Measurements from ENCODE around the gene NPR1. TPM values are rescaled to one million over a fixed set of nuclear protein-coding genes. Genes with fewer than 3 reads are reported as not detected.
A peak's percentile ranks its signal among the peaks of the same experiment; 100 is the strongest.

The NPR1 gene
- total and polyA plus RNA-seq, 4 donors, result 2.8 to 15.8 (median 8.7) TPM

DNA sequence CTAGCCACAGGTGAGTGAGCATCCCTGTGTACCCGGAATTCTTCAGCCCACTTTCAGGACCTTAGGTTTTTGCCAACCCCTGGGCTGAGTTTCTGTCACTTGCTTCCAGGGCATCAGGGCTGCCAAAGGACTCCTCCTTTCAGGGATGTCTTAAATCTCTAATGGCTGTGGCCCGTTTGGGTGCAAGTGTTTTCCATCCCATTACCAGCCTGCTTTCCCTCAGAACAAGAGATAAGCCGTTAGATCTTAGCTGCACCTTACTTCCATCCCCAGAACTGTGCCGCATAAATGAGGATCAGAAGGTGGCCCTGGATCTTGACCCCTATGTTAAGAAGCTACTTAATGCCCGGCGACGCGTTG lies 19.3 kb upstream of the NPR1 start (continued):
- TF ChIP-seq, protein P1, sequence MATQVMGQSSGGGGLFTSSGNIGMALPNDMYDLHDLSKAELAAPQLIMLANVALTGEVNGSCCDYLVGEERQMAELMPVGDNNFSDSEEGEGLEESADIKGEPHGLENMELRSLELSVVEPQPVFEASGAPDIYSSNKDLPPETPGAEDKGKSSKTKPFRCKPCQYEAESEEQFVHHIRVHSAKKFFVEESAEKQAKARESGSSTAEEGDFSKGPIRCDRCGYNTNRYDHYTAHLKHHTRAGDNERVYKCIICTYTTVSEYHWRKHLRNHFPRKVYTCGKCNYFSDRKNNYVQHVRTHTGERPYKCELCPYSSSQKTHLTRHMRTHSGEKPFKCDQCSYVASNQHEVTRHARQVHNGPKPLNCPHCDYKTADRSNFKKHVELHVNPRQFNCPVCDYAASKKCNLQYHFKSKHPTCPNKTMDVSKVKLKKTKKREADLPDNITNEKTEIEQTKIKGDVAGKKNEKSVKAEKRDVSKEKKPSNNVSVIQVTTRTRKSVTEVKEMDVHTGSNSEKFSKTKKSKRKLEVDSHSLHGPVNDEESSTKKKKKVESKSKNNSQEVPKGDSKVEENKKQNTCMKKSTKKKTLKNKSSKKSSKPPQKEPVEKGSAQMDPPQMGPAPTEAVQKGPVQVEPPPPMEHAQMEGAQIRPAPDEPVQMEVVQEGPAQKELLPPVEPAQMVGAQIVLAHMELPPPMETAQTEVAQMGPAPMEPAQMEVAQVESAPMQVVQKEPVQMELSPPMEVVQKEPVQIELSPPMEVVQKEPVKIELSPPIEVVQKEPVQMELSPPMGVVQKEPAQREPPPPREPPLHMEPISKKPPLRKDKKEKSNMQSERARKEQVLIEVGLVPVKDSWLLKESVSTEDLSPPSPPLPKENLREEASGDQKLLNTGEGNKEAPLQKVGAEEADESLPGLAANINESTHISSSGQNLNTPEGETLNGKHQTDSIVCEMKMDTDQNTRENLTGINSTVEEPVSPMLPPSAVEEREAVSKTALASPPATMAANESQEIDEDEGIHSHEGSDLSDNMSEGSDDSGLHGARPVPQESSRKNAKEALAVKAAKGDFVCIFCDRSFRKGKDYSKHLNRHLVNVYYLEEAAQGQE (IDR thresholded peaks at IDR 0.05), result no peak
- TF ChIP-seq EGR1 (IDR thresholded peaks at IDR 0.05; ENCODE audit: low read depth in 2 of 2) (no peak), TAF1 (conservative IDR thresholded peaks at IDR 0.05) (no peak), SP1 (IDR thresholded peaks at IDR 0.05) (no peak), HNF4A (conservative IDR thresholded peaks at IDR 0.05) (no peak), RAD21 (IDR thresholded peaks at IDR 0.05) (no peak)

DNA sequence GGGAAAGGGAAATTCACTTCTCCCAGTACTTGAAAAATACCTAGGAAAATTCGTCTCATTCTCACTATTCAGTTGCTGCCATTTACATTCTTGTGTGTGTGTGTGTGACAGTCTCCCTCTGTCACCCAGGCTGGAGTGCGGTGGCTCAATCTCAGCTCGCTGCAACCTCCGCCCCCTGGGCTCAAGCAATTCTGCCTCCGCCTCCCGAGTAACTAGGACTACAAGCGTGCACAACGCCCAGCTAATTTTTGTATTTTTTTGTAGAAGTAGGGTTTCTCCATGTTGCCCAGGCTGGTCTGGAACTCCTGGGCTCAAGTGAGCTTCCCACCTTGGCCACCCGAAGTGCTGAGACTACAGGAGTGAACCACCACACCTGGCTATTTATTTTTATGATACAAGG lies 18.8 kb upstream of the NPR1 start:
- Histone ChIP-seq H3K27ac (ENCODE audit: low read depth in 1 of 2, low read length in 2 of 2) (no peak overlapping the region), H3K9ac (ENCODE audit: low read depth in 1 of 2, low read length in 2 of 2) (no peak overlapping the region), H3K4me3 (ENCODE audit: low read depth in 1 of 3, low read length in 3 of 3) (peak overlapping the region in 2 of 3 donors; percentile 90 to 92), H3K9me3 (ENCODE audit: control insufficient read depth in 4 of 4, low read length in 3 of 4) (no peaks in the 10 kb centered on the region), H3K36me3 (ENCODE audit: control insufficient read depth in 4 of 4, insufficient read depth in 3 of 4, low read depth in 1 of 4, low read length in 3 of 4) (peaks cover 11 to 36% (median 33%) of the 10 kb centered on the region in 4 donors), H3K4me1 (ENCODE audit: control insufficient read depth in 4 of 4, insufficient read depth in 4 of 4, low read length in 3 of 4) (peaks cover 1 to 15% (median 13%) of the 10 kb centered on the region in 4 donors), H3K27me3 (ENCODE audit: control insufficient read depth in 4 of 4, insufficient read depth in 4 of 4, low read length in 3 of 4) (no peaks in the 10 kb centered on the region)
- WGBS, result 79% methylated on average over 9 of the region's 9 CpGs
- TF ChIP-seq SP1 (IDR thresholded peaks at IDR 0.05), result no peak
- no peak for TF ChIP-seq FOXA1 (IDR thresholded peaks at IDR 0.05)
- no peak for TF ChIP-seq RAD21 (IDR thresholded peaks at IDR 0.05)
- no peak for TF ChIP-seq YY1 (IDR thresholded peaks at IDR 0.05)
- TF ChIP-seq, protein P2, sequence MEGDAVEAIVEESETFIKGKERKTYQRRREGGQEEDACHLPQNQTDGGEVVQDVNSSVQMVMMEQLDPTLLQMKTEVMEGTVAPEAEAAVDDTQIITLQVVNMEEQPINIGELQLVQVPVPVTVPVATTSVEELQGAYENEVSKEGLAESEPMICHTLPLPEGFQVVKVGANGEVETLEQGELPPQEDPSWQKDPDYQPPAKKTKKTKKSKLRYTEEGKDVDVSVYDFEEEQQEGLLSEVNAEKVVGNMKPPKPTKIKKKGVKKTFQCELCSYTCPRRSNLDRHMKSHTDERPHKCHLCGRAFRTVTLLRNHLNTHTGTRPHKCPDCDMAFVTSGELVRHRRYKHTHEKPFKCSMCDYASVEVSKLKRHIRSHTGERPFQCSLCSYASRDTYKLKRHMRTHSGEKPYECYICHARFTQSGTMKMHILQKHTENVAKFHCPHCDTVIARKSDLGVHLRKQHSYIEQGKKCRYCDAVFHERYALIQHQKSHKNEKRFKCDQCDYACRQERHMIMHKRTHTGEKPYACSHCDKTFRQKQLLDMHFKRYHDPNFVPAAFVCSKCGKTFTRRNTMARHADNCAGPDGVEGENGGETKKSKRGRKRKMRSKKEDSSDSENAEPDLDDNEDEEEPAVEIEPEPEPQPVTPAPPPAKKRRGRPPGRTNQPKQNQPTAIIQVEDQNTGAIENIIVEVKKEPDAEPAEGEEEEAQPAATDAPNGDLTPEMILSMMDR (IDR thresholded peaks at IDR 0.05; ENCODE audit: low read depth, low read length, missing input control), result no peak
- no peak for TF ChIP-seq GABPA (IDR thresholded peaks at IDR 0.05 in 1 of 2, conservative IDR thresholded peaks at IDR 0.05 in 1 of 2)
- TF ChIP-seq, protein P3, sequence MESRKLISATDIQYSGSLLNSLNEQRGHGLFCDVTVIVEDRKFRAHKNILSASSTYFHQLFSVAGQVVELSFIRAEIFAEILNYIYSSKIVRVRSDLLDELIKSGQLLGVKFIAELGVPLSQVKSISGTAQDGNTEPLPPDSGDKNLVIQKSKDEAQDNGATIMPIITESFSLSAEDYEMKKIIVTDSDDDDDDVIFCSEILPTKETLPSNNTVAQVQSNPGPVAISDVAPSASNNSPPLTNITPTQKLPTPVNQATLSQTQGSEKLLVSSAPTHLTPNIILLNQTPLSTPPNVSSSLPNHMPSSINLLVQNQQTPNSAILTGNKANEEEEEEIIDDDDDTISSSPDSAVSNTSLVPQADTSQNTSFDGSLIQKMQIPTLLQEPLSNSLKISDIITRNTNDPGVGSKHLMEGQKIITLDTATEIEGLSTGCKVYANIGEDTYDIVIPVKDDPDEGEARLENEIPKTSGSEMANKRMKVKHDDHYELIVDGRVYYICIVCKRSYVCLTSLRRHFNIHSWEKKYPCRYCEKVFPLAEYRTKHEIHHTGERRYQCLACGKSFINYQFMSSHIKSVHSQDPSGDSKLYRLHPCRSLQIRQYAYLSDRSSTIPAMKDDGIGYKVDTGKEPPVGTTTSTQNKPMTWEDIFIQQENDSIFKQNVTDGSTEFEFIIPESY (IDR thresholded peaks at IDR 0.05), result no peak
- TF ChIP-seq HNF4G (IDR thresholded peaks at IDR 0.05), result no peak
- no peak for TF ChIP-seq FOXA2 (IDR thresholded peaks at IDR 0.05)
- no peak for TF ChIP-seq HNF4A (conservative IDR thresholded peaks at IDR 0.05)
- TF ChIP-seq TAF1 (conservative IDR thresholded peaks at IDR 0.05), result no peak
- TF ChIP-seq, protein P1 (IDR thresholded peaks at IDR 0.05), result no peak
- TF ChIP-seq, protein P4, sequence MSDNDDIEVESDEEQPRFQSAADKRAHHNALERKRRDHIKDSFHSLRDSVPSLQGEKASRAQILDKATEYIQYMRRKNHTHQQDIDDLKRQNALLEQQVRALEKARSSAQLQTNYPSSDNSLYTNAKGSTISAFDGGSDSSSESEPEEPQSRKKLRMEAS (IDR thresholded peaks at IDR 0.05), result no peak
- TF ChIP-seq, protein P5, sequence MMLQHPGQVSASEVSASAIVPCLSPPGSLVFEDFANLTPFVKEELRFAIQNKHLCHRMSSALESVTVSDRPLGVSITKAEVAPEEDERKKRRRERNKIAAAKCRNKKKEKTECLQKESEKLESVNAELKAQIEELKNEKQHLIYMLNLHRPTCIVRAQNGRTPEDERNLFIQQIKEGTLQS (IDR thresholded peaks at IDR 0.05), result no peak
- TF ChIP-seq EGR1 (IDR thresholded peaks at IDR 0.05; ENCODE audit: low read depth in 2 of 2), result no peak
- no peak for TF ChIP-seq RXRA (IDR thresholded peaks at IDR 0.05)
- TF ChIP-seq NR2F2 (IDR thresholded peaks at IDR 0.05), result no peak
- no peak for TF ChIP-seq JUND (IDR thresholded peaks at IDR 0.05)
- no peak for DNase-seq (ENCODE audit: low spot score)

Measured in liver (tissue), 9 donors.